Left forelimb (tissue), 1 donor: Measurements from ENCODE around the gene MAMDC4.
A peak's percentile ranks its signal among the peaks of the same experiment; 100 is the strongest.
"Not testable (repeated sequence)": the region's sequence is repeated elsewhere in the genome, so short reads cannot be mapped to it uniquely, and the experiment has no call there.

Experiments used
- DNase-seq: peaks from one replicate; pipeline ENCODE4 v3.0.0-alpha.2; 2018; ENCODE audit warnings: low spot score

Gene MAMDC4

DNA sequence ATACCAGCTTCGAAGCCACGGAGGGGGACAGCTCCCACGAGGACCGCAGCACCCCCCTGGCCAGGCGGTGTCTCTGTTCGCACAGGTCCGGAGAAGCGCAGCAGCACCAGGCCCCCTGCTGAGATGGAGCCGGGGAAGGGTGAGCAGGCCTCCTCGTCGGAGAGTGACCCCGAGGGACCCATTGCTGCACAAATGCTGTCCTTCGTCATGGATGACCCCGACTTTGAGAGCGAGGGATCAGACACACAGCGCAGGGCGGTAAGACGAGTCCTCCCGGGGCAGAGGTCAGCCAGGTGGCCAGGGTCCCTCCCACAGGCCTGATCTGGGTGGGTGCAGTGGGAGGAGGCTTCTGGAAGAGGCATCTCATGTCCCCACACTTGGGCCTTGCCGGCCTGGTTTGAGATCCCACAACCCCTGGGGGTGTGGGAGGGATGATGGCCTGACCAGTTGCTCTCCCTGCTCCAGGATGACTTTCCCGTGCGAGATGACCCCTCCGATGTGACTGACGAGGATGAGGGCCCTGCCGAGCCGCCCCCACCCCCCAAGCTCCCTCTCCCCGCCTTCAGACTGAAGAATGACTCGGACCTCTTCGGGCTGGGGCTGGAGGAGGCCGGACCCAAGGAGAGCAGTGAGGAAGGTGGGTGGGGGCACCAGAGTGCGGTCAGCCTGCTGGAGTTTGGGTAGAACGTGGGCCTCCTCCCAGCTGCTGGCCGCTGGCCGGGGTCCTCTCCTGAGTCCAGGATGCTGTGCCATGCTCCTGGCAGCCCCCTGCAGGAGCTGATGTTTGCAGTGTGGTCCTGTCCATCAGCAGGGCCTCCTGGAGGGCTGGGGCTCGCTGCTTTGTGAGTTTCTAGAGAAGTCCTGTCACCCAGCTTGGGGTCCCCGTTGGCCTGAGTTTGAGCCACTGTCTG lies 12.7 kb upstream of the MAMDC4 start:
- no peak for DNase-seq

GRCh38 chr9:136840140-136840876 lies 11.8 kb upstream of the MAMDC4 start:
- DNase-seq = no peak

DNA sequence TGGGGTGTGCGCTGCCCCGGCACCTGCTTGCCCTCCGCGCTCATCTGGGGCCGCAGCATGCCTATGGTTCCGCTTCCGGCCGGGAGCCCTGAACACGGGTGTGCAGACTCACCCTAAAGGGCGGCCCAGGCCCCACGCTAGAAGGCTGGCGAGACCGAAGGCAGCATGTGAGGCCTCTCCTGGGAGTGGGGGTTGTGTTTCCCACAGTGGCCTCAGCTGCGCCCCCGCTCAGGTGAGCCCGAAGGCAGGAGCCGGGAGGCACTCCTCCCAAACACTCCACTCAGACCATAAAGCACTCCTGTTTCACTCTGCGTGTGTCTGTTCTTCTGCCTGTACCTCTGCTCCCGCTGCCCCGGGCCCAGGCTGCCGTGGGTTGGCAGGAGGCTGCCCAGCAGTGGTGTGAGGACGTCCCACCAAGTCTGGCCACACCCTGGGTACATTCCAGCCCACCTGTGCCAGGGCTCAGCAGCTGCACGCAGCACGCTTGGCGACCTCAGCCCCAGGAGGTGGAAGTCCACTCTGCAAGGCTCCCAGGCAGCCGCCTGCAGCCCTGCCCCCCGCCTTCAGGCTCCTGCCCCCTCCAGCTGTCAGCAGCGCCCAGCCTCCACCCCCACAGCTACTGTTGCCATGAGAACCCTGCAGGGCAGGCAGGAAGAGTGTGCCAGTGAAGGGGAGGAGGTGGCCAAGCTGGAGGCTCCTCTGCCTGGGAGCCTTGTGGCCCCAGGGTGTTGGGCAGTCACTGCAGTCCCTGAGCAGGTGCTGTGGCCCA lies 11.1 kb upstream of the MAMDC4 start:
- no peak for DNase-seq

GRCh38 chr9:136841646-136842379 lies 10.3 kb upstream of the MAMDC4 start:
- DNase-seq = not testable (repeated sequence)

DNA sequence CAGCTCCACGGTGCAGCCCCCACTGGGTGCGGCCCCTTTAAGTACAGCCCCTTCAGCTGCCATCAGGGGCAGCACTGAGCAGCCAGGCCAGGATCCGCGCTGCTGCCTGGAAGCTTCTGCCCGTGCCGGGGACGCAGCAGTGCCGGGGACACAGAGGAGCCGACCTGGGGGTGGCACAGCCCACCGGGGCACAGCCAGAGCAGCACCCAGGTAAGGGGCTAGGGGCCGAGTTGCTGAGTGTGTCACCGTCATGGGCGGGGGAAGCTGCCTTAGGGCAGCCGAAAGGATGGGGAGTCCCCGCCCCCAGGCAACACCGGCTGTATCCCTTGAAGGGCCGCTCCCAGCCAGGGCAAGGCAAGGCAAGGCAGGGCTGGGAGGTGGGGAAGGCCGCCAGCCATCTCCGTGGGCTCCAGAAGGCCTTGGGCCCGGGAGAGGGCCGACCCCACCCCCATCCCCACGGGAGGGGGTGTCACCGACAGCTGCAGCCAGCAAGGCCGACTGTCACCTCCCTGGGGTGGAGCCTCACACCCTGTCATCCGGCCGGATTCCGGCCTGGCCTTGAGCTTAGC lies 9.7 kb upstream of the MAMDC4 start, which contains the start of gene AJM1:
TSS of gene AJM1 (plus strand) at position 99 of the 569 bp plus-strand sequence. CDS start 1,937 bp downstream, outside the sequence.
- peak; percentile 88 for DNase-seq

DNA sequence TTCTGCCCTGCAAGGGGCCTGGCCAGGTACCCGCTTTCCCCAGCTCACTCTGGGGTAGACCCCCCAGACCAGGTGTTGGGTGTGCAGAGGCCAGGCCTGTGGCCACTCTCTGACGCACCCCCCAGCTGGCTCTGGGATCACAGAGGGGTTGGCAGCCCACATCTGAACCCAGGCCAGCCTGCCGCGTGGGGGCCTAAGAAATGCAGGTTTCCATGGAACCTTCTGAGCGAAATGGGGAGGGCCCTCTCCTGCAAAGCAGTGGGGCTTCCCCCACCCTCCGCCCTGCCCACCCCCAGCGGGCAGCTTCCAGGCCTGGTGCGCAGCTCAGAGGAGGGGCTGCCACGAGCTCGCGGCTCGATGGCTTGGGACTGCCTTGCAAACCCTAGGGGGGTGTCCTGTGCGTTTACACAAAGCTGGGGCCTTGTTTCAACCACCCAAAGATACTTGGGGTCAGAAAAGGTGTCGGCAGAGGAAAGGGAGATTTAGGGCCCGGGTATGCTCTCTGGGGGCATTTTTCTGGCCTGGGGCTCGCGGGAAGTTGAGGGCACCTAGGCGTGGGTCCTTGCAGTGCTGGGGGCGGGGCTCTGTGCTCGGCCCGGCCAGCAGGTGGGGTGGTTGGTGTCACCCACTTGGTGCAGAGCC lies 8.9 kb upstream of the MAMDC4 start:
- DNase-seq = not testable (repeated sequence)

DNA sequence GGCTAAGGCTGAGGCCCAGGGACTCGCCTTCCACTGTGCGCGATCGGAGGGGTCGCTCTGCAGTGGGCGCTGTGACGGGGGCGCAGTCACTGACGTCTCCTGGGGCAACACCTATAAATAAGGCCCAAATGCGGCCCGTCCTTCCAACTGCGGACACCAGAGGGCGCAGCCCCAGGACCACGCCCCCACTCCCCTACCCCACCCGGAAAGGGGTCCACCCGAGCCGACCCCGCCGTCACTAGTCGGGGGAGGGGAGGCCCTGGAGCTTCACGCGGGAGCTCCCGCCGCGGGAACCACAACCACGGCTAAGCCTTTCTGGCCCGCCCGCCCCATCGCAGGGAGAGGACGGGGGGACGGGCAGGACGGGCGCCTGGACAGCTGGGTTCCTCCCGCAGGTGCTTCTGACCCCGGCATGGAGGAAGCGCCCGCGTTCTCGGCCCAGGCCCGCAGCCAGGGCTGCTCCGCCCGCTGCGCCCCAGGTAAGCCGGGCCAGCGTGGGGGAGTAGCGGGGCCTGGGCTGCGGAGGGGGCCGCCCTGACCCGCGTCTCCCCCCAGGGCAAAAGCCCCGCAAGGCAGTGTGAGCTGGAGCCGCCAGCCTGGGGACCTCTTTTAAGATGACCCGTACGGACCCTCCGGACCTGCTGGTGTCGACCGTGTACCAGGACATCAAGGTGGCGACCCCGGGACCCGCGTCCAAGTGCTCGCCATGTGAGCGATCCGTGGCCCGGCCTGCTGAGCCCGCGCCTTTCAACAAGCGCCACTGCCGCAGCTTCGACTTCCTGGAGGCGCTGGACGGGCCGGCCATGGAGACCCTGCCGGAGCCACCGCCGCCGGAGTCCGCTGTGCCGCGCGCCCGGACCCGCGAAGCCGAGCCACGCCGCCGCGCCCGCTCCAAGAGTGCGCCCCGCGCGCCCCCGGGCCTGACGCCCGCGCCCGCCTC lies 8.1 kb upstream of the MAMDC4 start:
- not testable (repeated sequence) for DNase-seq

GRCh38 chr9:136844761-136845464 lies 7.2 kb upstream of the MAMDC4 start:
- DNase-seq = no peak

- DNase-seq = no peak
Observed at GRCh38 chr9:136845465-136846260, 6.5 kb upstream of the MAMDC4 start.

GRCh38 chr9:136846376-136847087 lies 5.6 kb upstream of the MAMDC4 start:
- DNase-seq = no peak

- DNase-seq = peak; percentile 88
Observed at GRCh38 chr9:136847088-136847825, 4.9 kb upstream of the MAMDC4 start.

- DNase-seq = peak; percentile 88
Observed at GRCh38 chr9:136847826-136848392, 4.2 kb upstream of the MAMDC4 start.

DNA sequence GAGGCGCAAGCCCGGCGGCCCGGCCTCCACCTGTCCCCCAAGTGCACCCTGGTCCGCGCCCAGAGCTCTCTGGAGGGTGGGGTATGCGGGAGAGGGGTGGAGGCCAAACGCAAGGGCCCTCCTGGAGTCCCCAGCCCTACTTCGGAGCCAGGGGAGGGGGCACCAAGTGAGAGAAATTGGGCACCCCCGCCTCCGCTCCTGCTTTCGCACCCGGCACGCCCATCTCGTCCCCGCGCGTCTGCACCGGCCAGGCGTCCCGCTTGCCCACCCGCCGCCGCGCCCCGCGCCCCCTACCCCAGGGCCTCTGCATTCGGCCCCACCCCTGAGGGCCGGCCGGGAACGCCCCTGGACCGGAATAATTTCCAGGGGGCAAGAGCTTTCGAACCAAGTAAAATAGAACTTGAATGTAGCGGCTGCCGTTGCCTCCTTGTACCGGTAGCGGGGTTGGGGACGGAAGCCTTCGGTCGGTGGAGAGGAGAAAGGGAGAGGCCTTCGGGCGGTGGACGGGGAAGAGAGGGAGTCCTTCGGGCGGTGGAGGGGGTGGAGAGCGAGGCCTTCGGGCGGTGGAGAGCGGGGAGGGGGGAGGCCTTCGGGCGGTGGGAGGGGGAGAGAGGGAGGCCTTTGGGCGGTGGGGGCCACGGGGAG lies 3.6 kb upstream of the MAMDC4 start:
- no peak for DNase-seq

GRCh38 chr9:136849038-136849959 lies 2.8 kb upstream of the MAMDC4 start, which contains the start of gene PHPT1:
Gene PHPT1 (plus strand): TSS chr9:136849409. CDS start chr9:136849431, 22 bp downstream.
- DNase-seq = peak; percentile 99
